Erythroblast (primary cell): Measurements from ENCODE around the gene SCARB2.

Experiments
- DNase-seq, 2 experiments: peaks; one replicate each; lab custom pipeline; 2025; lab: John Stamatoyannopoulos, UW
- GATA1 ChIP-seq: IDR thresholded peaks from 2 replicates; pipeline ENCODE4 v1.6.1; 2011; ENCODE audit warnings: low read depth, mild to moderate bottlenecking, control low read depth, low read length, moderate library complexity
- POLR2A ChIP-seq: IDR thresholded peaks from 2 replicates; pipeline ENCODE4 v1.6.1; 2011; ENCODE audit warnings: mild to moderate bottlenecking, low read length

Gene SCARB2

GRCh38 chr4:76117536-76117935 is 96.1 kb downstream of the SCARB2 start:
- no peak for TF ChIP-seq POLR2A
- TF ChIP-seq GATA1, result no peak
- no peak for DNase-seq

DNA sequence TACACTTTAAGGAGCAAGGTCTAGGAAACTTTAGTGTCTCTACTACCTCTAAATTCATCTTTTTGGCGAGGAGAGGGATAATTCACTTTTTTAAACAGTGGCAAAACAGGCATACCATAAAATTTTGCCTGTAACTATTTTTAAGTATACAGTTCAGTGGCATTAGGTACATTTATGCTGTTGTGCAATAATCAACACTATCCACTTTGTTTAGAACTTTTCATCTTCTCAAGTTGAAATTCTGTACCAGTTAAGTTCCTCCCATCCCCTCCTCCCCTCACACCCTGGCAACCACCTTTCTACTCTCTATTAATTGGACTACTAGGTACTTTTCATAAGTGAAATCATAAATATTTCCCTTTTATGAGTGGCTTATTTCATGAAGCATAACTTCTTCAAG is 96.8 kb downstream of the SCARB2 start:
- TF ChIP-seq GATA1 (no peak), POLR2A (no peak)
- no peak for DNase-seq
